ENCODE data around the gene ZBTB5. TPM values are rescaled to one million over a fixed set of nuclear protein-coding genes. Genes with fewer than 3 reads are reported as not detected.
A peak's percentile ranks its signal among the peaks of the same experiment; 100 is the strongest.

The ZBTB5 gene
- total RNA-seq, 2 donors from 2014 or later: 8.5 TPM

- H3K27me3 Mint-ChIP-seq: no peaks in the 10 kb centered on the region
- no peak overlapping the region for H3K27ac Mint-ChIP-seq
- ATAC-seq (no peak), DNase-seq (ENCODE audit: low spot score) (no peak)
- H3K4me1 Mint-ChIP-seq (ENCODE audit: low read depth in 2 of 2): peaks cover 2 to 30% of the 10 kb centered on the region in 2 donors
- H3K36me3 Mint-ChIP-seq: no peaks in the 10 kb centered on the region
- no peaks in the 10 kb centered on the region for H3K9me3 Mint-ChIP-seq
- H3K4me3 Mint-ChIP-seq: no peak overlapping the region
These were observed 12.6 kb downstream of the ZBTB5 start for GRCh38 chr9:37452611-37453010.

- Mint-ChIP-seq H3K27ac (no peak overlapping the region), H3K9me3 (no peaks in the 10 kb centered on the region), H3K36me3 (no peaks in the 10 kb centered on the region), H3K27me3 (no peaks in the 10 kb centered on the region), H3K4me1 (ENCODE audit: low read depth in 2 of 2) (peaks cover 0 to 30% of the 10 kb centered on the region in 2 donors), H3K4me3 (no peak overlapping the region)
- ATAC-seq (no peak), DNase-seq (ENCODE audit: low spot score) (no peak)
These were observed 13.6 kb downstream of the ZBTB5 start for GRCh38 chr9:37451628-37452027.

- no peak overlapping the region for H3K27ac Mint-ChIP-seq
- H3K4me1 Mint-ChIP-seq (ENCODE audit: low read depth in 2 of 2): peaks cover 0 to 26% of the 10 kb centered on the region in 2 donors
- H3K36me3 Mint-ChIP-seq: no peaks in the 10 kb centered on the region
- H3K9me3 Mint-ChIP-seq: no peaks in the 10 kb centered on the region
- ATAC-seq (no peak), DNase-seq (ENCODE audit: low spot score) (no peak)
- H3K4me3 Mint-ChIP-seq: no peak overlapping the region
- H3K27me3 Mint-ChIP-seq: no peaks in the 10 kb centered on the region
These were observed 15.2 kb downstream of the ZBTB5 start for GRCh38 chr9:37449862-37450632.

GRCh38 chr9:37447111-37447510 is 18.1 kb downstream of the ZBTB5 start:
- Mint-ChIP-seq H3K27me3 (no peaks in the 10 kb centered on the region), H3K36me3 (no peaks in the 10 kb centered on the region), H3K4me3 (no peak overlapping the region), H3K27ac (no peak overlapping the region), H3K4me1 (ENCODE audit: low read depth in 2 of 2) (peaks cover 0 to 19% of the 10 kb centered on the region in 2 donors), H3K9me3 (no peaks in the 10 kb centered on the region)
- DNase-seq (ENCODE audit: low spot score) (no peak), ATAC-seq (no peak)

- Mint-ChIP-seq H3K27me3 (no peaks in the 10 kb centered on the region), H3K36me3 (no peaks in the 10 kb centered on the region), H3K4me3 (no peak overlapping the region), H3K27ac (no peak overlapping the region), H3K4me1 (ENCODE audit: low read depth in 2 of 2) (peaks cover 0 to 20% of the 10 kb centered on the region in 2 donors), H3K9me3 (no peaks in the 10 kb centered on the region)
- DNase-seq (ENCODE audit: low spot score) (no peak), ATAC-seq (no peak)
These were observed 18.8 kb downstream of the ZBTB5 start for GRCh38 chr9:37446401-37446800.

- Mint-ChIP-seq H3K27me3 (no peaks in the 10 kb centered on the region), H3K36me3 (no peaks in the 10 kb centered on the region), H3K4me3 (no peak overlapping the region), H3K27ac (peak overlapping the region in 1 of 2 donors; percentile 80), H3K4me1 (ENCODE audit: low read depth in 2 of 2) (peaks cover 0 to 21% of the 10 kb centered on the region in 2 donors), H3K9me3 (no peaks in the 10 kb centered on the region)
- ATAC-seq: no peak
- no peak for DNase-seq (ENCODE audit: low spot score)
These were observed 19.4 kb downstream of the ZBTB5 start for GRCh38 chr9:37445832-37446231.

GRCh38 chr9:37444890-37445289 is 20.4 kb downstream of the ZBTB5 start:
- ATAC-seq (no peak), DNase-seq (ENCODE audit: low spot score) (no peak)
- no peaks in the 10 kb centered on the region for H3K9me3 Mint-ChIP-seq
- H3K27me3 Mint-ChIP-seq: no peaks in the 10 kb centered on the region
- H3K4me1 Mint-ChIP-seq (ENCODE audit: low read depth in 2 of 2): peaks cover 0 to 19% of the 10 kb centered on the region in 2 donors
- no peaks in the 10 kb centered on the region for H3K36me3 Mint-ChIP-seq
- peak overlapping the region in 1 of 2 donors; percentile 80 for H3K27ac Mint-ChIP-seq
- no peak overlapping the region for H3K4me3 Mint-ChIP-seq

- Mint-ChIP-seq H3K9me3 (no peaks in the 10 kb centered on the region), H3K27me3 (no peaks in the 10 kb centered on the region), H3K36me3 (no peaks in the 10 kb centered on the region), H3K4me1 (ENCODE audit: low read depth in 2 of 2) (peaks cover 0 to 17% of the 10 kb centered on the region in 2 donors), H3K27ac (no peak overlapping the region), H3K4me3 (no peak overlapping the region)
- DNase-seq (ENCODE audit: low spot score) (no peak), ATAC-seq (no peak)
These were observed 21.7 kb downstream of the ZBTB5 start for GRCh38 chr9:37443566-37443965.

GRCh38 chr9:37442556-37442955 is 22.7 kb downstream of the ZBTB5 start:
- Mint-ChIP-seq H3K4me1 (ENCODE audit: low read depth in 2 of 2) (peaks cover 0 to 15% of the 10 kb centered on the region in 2 donors), H3K9me3 (no peaks in the 10 kb centered on the region), H3K27ac (no peak overlapping the region), H3K36me3 (peaks cover 7% of the 10 kb centered on the region), H3K4me3 (no peak overlapping the region), H3K27me3 (no peaks in the 10 kb centered on the region)
- DNase-seq (ENCODE audit: low spot score) (no peak), ATAC-seq (no peak)

GRCh38 chr9:37441776-37442370 is 23.4 kb downstream of the ZBTB5 start:
- H3K9me3 Mint-ChIP-seq: no peaks in the 10 kb centered on the region
- H3K4me1 Mint-ChIP-seq (ENCODE audit: low read depth in 2 of 2): peaks cover 0 to 12% of the 10 kb centered on the region in 2 donors
- no peak for DNase-seq (ENCODE audit: low spot score)
- H3K4me3 Mint-ChIP-seq: no peak overlapping the region
- H3K27me3 Mint-ChIP-seq: no peaks in the 10 kb centered on the region
- no peak overlapping the region for H3K27ac Mint-ChIP-seq
- H3K36me3 Mint-ChIP-seq: peaks cover 9% of the 10 kb centered on the region
- no peak for ATAC-seq

GRCh38 chr9:37438359-37438758 is 26.9 kb downstream of the ZBTB5 start:
- Mint-ChIP-seq H3K9me3 (no peaks in the 10 kb centered on the region), H3K4me1 (ENCODE audit: low read depth in 2 of 2) (peaks cover 0 to 2% of the 10 kb centered on the region in 2 donors), H3K36me3 (peaks cover 9% of the 10 kb centered on the region), H3K27me3 (no peaks in the 10 kb centered on the region), H3K4me3 (no peak overlapping the region), H3K27ac (no peak overlapping the region)
- no peak for DNase-seq (ENCODE audit: low spot score)
- no peak for ATAC-seq

GRCh38 chr9:37437621-37438020 is 27.6 kb downstream of the ZBTB5 start:
- Mint-ChIP-seq H3K36me3 (peaks cover 9% of the 10 kb centered on the region), H3K4me1 (ENCODE audit: low read depth in 2 of 2) (peaks cover 4 to 5% of the 10 kb centered on the region in 2 donors), H3K4me3 (no peak overlapping the region), H3K27ac (no peak overlapping the region), H3K9me3 (no peaks in the 10 kb centered on the region), H3K27me3 (no peaks in the 10 kb centered on the region)
- ATAC-seq (no peak), DNase-seq (ENCODE audit: low spot score) (no peak)

- ATAC-seq (no peak), DNase-seq (ENCODE audit: low spot score) (no peak)
- peaks cover 9% of the 10 kb centered on the region for H3K36me3 Mint-ChIP-seq
- no peak overlapping the region for H3K4me3 Mint-ChIP-seq
- H3K27me3 Mint-ChIP-seq: no peaks in the 10 kb centered on the region
- peaks cover 4 to 5% of the 10 kb centered on the region in 2 donors for H3K4me1 Mint-ChIP-seq (ENCODE audit: low read depth in 2 of 2)
- H3K27ac Mint-ChIP-seq: no peak overlapping the region
- no peaks in the 10 kb centered on the region for H3K9me3 Mint-ChIP-seq
These were observed 28.2 kb downstream of the ZBTB5 start for GRCh38 chr9:37437010-37437409.

- no peaks in the 10 kb centered on the region for H3K27me3 Mint-ChIP-seq
- peaks cover 9% of the 10 kb centered on the region for H3K36me3 Mint-ChIP-seq
- H3K4me3 Mint-ChIP-seq: no peak overlapping the region
- DNase-seq (ENCODE audit: low spot score) (no peak), ATAC-seq (no peak)
- no peaks in the 10 kb centered on the region for H3K9me3 Mint-ChIP-seq
- peaks cover 4 to 5% of the 10 kb centered on the region in 2 donors for H3K4me1 Mint-ChIP-seq (ENCODE audit: low read depth in 2 of 2)
- no peak overlapping the region for H3K27ac Mint-ChIP-seq
These were observed 28.7 kb downstream of the ZBTB5 start for GRCh38 chr9:37436540-37436939.
